ENCODE data around the gene IDUA. TPM values are rescaled to one million over a fixed set of nuclear protein-coding genes. Genes with fewer than 3 reads are reported as not detected.

Gene IDUA
- total and polyA plus RNA-seq, 2 donors (not counting 1 experiment from before 2014, with no cell fraction given), result 57.0 to 67.4 TPM

GRCh38 chr4:995311-996026, 8.6 kb downstream of the IDUA start:
- no peak overlapping the region for H3K4me2 ChIP-seq (replicated peaks; ENCODE audit: low read depth, low read length, poor library complexity, severe bottlenecking)
- intact Hi-C loops (cut with micrococcal nuclease), result no loop called here
- Mint-ChIP-seq H3K9me3 (ENCODE audit: insufficient read depth) (no peaks in the 10 kb centered on the region), H3K27me3 (peaks cover 13% of the 10 kb centered on the region), H3K4me1 (peaks cover 26% of the 10 kb centered on the region), H3K27ac (no peak overlapping the region), H3K4me3 (no peak overlapping the region)
- H2AFZ ChIP-seq (ENCODE audit: insufficient read depth, low read depth, low read length, poor library complexity, severe bottlenecking), result no peak overlapping the region
- H3K9ac ChIP-seq (ENCODE audit: low read length), result no peak overlapping the region
- H3K4me1 ChIP-seq (ENCODE audit: control insufficient read depth in 2 of 2, insufficient read depth in 2 of 2, low read length in 2 of 2), result peaks cover 13 to 22% of the 10 kb centered on the region in 2 donors
- ATAC-seq (ENCODE audit: low read depth), result no peak
- TF ChIP-seq CTCF (IDR thresholded peaks at IDR 0.05), result no peak
- TF ChIP-seq EZH2 (IDR thresholded peaks at IDR 0.05; ENCODE audit: borderline replicate concordance, insufficient read depth, low read depth, low read length, poor library complexity, severe bottlenecking), result no peak
- H4K20me1 ChIP-seq (ENCODE audit: control insufficient read depth, insufficient read depth, low read length, poor library complexity, severe bottlenecking), result peaks cover 8% of the 10 kb centered on the region
- H3K36me3 ChIP-seq (replicated peaks in 1 of 2; ENCODE audit: control extremely low read depth in 1 of 2, control insufficient read depth in 1 of 2, extremely low read depth in 1 of 2, insufficient read depth in 2 of 2, low read length in 1 of 2), result no peaks in the 10 kb centered on the region
- 97% methylated on average over 18 of the region's 23 CpGs for WGBS (ENCODE audit: insufficient coverage)
- H3K79me2 ChIP-seq (ENCODE audit: control insufficient read depth, insufficient read depth, low read length), result no peaks in the 10 kb centered on the region
- ChIA-PET CTCF (no interaction called here), POLR2A (no interaction called here)
- H3K4me3 ChIP-seq (ENCODE audit: control extremely low read depth in 1 of 5, extremely low read depth in 1 of 5, insufficient read depth in 1 of 5, low read depth in 2 of 5, low read length in 4 of 5), result no peak overlapping the region
- DNase-seq, result no peak
- peaks cover 0 to 20% (median 0%) of the 10 kb centered on the region in 3 donors for H3K9me3 ChIP-seq (ENCODE audit: control extremely low read depth in 1 of 3, control insufficient read depth in 2 of 3, insufficient read depth in 1 of 3, low read length in 2 of 3)
- H3K27ac ChIP-seq (ENCODE audit: low read length in 2 of 2), result no peak overlapping the region
- peaks cover 0 to 37% (median 15%) of the 10 kb centered on the region in 4 experiments for H3K27me3 ChIP-seq (replicated peaks in 1 of 4; ENCODE audit: control extremely low read depth in 1 of 4, control insufficient read depth in 3 of 4, insufficient read depth in 4 of 4, low read length in 3 of 4)

Data from B cell (primary cell).